ENCODE data around the gene PDIA4.

Gene PDIA4

DNA sequence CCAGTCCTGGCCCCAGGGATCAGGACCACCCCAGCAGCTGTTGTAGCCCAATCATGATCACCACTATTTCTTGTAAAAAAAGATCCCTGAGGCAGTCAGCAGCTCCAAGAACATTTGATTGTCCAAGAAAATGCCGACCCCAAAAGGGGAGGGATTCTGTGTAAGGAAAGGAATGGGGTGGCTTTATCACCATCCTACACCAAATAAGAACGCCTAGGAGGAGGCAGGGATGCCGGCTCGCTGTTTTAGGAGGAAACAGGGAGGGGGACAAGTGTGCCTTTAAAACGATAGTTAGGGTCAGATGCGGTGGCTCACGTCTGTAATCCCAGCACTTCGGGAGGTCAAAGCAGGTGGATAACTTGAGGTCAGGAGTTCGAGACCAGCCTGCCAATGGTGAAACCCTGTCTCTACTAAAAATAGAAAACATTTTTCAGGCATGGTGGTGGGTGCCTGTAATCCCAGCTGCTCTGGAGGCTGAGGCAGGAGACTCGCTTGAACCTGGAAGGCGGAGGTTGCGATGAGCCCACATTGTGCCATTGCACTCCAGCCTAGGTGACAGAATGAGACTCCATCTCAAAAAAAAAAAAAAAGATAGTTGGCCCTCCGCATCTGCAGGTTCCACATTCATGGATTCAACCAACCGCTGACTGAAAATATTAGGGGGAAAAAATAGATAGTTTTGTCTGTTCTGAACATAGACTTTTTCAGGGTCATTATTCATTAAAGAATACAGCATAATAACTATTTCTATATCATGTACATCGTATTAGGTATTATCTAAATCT lies 63.6 kb downstream of the PDIA4 start:
- H3K36me3 ChIP-seq (ENCODE audit: control insufficient read depth, insufficient read depth, low read length) = no peaks in the 10 kb centered on the region
- H3K9ac ChIP-seq (ENCODE audit: low read depth, low read length) = no peak overlapping the region
- H3K4me1 ChIP-seq (ENCODE audit: control insufficient read depth, insufficient read depth, low read length) = 0 out of 2 replicates have a peak, but pooled peaks cover 3% of the 10 kb centered on the region
- H3K9me3 ChIP-seq (ENCODE audit: control insufficient read depth, insufficient read depth, low read length) = no peaks in the 10 kb centered on the region
- H3K27ac ChIP-seq (ENCODE audit: low read depth, low read length) = no peak overlapping the region
- H3K27me3 ChIP-seq (ENCODE audit: control insufficient read depth, insufficient read depth, low read length) = no peaks in the 10 kb centered on the region
- H3K4me3 ChIP-seq (ENCODE audit: low read depth, low read length) = no peak overlapping the region

DNA sequence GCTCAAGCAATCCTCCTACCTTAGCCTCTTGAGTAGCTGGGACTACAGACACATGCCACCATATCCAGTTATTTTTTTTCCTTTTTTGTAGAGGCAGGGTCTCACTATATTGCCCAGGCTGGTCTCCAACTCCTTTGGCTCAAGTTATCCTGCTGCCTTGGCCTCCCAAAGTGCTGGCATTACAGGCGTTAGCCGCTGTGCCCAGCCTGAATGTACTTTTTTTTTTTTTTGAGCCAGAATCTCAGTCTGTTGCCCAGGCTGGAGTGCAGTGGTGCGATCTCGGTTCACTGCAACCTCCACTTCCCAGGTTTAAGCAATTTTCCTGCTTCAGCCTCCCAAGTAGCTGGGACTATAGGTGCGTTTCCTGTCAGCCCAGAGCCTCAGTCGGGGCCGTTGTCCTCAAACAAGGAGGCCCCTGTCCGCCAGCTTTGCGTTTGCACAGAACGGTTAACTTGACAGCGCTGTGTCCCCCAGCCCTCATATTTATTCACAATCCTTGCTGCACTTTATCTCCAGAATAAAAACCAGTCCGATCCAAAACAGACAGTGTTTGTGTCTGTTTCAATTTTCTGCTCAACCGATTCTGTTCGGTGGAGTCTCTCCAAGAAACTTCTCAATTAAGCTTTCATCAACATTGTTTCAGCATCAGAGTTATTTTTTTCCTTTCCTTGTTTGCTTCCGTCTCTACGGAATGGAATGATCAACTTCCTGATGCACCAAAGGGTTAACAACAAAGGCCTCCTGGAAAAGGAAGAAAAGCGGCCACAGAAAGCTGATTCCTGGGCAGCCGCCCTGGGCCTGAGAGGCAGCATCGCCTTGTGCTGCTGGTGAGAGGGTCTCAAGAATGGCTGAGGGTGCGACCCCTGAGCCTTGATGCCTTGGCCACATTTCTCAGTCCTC lies 64.5 kb downstream of the PDIA4 start:
- no peak overlapping the region for H3K9ac ChIP-seq (ENCODE audit: low read depth, low read length)
- no peaks in the 10 kb centered on the region for H3K9me3 ChIP-seq (ENCODE audit: control insufficient read depth, insufficient read depth, low read length)
- no peak overlapping the region for H3K4me3 ChIP-seq (ENCODE audit: low read depth, low read length)
- no peaks in the 10 kb centered on the region for H3K27me3 ChIP-seq (ENCODE audit: control insufficient read depth, insufficient read depth, low read length)
- 0 out of 2 replicates have a peak, but pooled peaks cover 3% of the 10 kb centered on the region for H3K4me1 ChIP-seq (ENCODE audit: control insufficient read depth, insufficient read depth, low read length)
- no peaks in the 10 kb centered on the region for H3K36me3 ChIP-seq (ENCODE audit: control insufficient read depth, insufficient read depth, low read length)
- H3K27ac ChIP-seq (ENCODE audit: low read depth, low read length) = no peak overlapping the region

DNA sequence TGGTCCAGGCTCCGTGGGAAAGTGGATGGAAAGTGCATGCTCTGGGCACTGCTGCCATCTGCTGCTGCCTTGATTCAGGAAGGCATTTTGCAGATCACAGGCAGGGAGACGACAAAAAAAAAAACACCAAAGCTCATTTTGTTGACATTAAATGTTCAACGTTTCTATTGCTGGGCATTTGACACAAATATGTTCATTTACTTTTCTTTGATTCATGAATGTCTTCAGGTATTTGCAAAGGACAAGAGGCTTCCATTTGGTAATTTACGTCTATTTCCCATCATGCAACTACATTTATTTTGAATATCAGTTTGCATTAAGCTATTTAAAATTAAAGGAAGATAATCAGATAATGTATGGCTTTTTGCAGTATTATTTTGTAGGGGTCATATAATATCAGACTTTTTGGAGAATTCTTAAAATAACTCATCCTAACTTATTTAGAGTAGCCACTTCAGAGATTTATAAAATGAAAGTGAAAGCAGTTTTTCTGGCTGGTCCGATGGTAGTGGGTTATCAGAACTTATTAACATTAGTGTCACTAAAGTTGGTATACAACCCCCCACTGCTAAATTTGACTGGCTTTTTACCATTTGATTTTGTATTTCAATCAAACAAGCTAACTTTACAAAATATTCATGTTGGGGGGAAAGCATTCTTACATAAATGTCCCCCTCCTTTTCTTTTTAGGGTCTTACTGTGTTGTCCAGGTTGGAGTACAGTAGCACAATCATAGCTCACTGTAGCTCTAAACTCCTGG lies 65.3 kb downstream of the PDIA4 start:
- no peak overlapping the region for H3K27ac ChIP-seq (ENCODE audit: low read depth, low read length)
- H3K9ac ChIP-seq (ENCODE audit: low read depth, low read length) = peak overlapping the region; percentile 76
- H3K9me3 ChIP-seq (ENCODE audit: control insufficient read depth, insufficient read depth, low read length) = no peaks in the 10 kb centered on the region
- no peaks in the 10 kb centered on the region for H3K36me3 ChIP-seq (ENCODE audit: control insufficient read depth, insufficient read depth, low read length)
- 0 out of 2 replicates have a peak, but pooled peaks cover 3% of the 10 kb centered on the region for H3K4me1 ChIP-seq (ENCODE audit: control insufficient read depth, insufficient read depth, low read length)
- H3K27me3 ChIP-seq (ENCODE audit: control insufficient read depth, insufficient read depth, low read length) = no peaks in the 10 kb centered on the region
- peak overlapping the region; percentile 77 for H3K4me3 ChIP-seq (ENCODE audit: low read depth, low read length)

DNA sequence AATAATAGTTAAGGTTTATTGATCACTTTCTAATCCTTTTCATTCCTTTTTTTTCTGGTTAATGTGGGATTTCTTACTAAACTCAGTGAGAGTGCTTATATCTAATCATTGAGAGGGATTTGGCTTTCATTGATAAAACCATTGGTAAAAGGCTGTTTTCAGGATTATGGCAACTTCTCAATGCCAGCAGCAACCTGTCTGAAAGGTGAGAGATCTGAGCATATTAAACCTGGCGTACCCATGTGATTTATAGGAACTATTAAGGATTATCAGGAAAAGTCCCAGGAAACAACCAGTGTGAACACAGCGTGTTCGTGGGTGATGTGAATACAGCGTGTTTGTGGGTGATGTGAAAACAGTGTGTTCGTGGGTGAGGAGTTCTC lies 65.9 kb downstream of the PDIA4 start:
- no peaks in the 10 kb centered on the region for H3K27me3 ChIP-seq (ENCODE audit: control insufficient read depth, insufficient read depth, low read length)
- H3K4me3 ChIP-seq (ENCODE audit: low read depth, low read length) = peak overlapping the region; percentile 77
- no peak overlapping the region for H3K9ac ChIP-seq (ENCODE audit: low read depth, low read length)
- H3K4me1 ChIP-seq (ENCODE audit: control insufficient read depth, insufficient read depth, low read length) = 0 out of 2 replicates have a peak, but pooled peaks cover 3% of the 10 kb centered on the region
- H3K36me3 ChIP-seq (ENCODE audit: control insufficient read depth, insufficient read depth, low read length) = no peaks in the 10 kb centered on the region
- H3K9me3 ChIP-seq (ENCODE audit: control insufficient read depth, insufficient read depth, low read length) = no peaks in the 10 kb centered on the region
- no peak overlapping the region for H3K27ac ChIP-seq (ENCODE audit: low read depth, low read length)

DNA sequence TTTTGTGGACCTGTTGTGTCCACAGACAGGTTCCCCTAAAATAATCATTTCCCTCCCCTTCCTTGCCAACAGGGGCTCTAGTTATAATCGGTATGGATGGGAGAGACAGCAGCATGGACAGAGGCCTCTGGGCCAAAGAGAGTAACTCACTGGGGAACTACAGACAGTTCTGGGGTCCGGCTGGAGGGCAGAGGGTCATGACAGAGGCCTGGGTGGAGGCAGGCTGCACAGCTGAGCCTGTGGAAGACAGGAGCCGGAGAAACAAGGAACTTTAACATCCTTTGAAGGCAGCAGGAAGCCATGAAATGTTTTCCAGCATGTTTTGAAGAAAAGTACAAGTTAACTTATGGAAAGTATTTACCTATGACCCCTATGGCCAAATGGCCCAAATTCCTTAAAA lies 68.6 kb downstream of the PDIA4 start:
- Histone ChIP-seq H3K27ac (ENCODE audit: low read depth, low read length) (no peak overlapping the region), H3K36me3 (ENCODE audit: control insufficient read depth, insufficient read depth, low read length) (no peaks in the 10 kb centered on the region), H3K4me1 (ENCODE audit: control insufficient read depth, insufficient read depth, low read length) (0 out of 2 replicates have a peak, but pooled peaks cover 3% of the 10 kb centered on the region), H3K27me3 (ENCODE audit: control insufficient read depth, insufficient read depth, low read length) (no peaks in the 10 kb centered on the region), H3K4me3 (ENCODE audit: low read depth, low read length) (no peak overlapping the region), H3K9me3 (ENCODE audit: control insufficient read depth, insufficient read depth, low read length) (no peaks in the 10 kb centered on the region), H3K9ac (ENCODE audit: low read depth, low read length) (no peak overlapping the region)

DNA sequence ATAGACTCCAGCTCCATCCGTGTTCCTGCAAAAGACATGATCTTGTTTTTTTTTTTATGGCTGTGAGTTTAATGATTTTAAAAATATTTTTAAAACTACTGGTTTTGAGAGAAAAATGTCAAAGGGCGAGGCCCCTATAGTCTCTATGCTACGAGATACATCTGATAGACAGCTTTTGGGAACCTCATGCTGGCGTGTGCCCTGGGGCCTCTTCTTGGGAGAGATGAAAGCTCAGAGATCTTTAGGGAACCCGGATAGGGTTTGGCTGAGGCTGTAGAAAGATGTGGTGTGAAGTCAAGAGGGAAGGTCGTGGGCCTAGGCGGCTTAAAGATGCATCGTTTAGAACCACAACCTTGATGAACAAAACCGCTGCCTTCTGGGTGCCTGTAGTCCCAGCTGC lies 70.2 kb downstream of the PDIA4 start:
- H3K9me3 ChIP-seq (ENCODE audit: control insufficient read depth, insufficient read depth, low read length) = no peaks in the 10 kb centered on the region

DNA sequence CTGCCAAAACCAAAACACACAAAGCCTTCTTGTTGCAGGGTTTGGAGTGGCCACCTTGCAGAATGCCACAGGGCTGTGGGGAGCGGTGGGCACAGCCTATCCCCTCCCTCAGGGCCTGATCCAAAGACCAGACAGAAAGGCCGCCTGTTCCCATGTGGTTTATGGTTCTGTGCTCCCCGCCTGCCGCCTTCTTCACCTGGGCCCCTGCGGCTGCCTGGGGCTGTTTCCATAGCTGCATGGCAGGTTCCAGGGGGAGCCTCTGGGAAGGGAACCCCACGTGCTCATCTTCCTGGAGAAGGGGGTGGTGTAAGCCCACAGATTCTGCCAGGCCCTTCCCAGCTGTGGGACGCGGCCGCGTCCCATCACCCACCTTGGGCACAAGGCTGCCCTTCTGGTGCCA lies 73.5 kb downstream of the PDIA4 start:
- Histone ChIP-seq H3K27me3 (ENCODE audit: control insufficient read depth, insufficient read depth, low read length) (no peaks in the 10 kb centered on the region), H3K9me3 (ENCODE audit: control insufficient read depth, insufficient read depth, low read length) (no peaks in the 10 kb centered on the region), H3K36me3 (ENCODE audit: control insufficient read depth, insufficient read depth, low read length) (no peaks in the 10 kb centered on the region), H3K9ac (ENCODE audit: low read depth, low read length) (no peak overlapping the region), H3K4me1 (ENCODE audit: control insufficient read depth, insufficient read depth, low read length) (no peaks in the 10 kb centered on the region), H3K27ac (ENCODE audit: low read depth, low read length) (no peak overlapping the region), H3K4me3 (ENCODE audit: low read depth, low read length) (no peak overlapping the region)

More for the DNA sequence above, 70.2 kb downstream of the PDIA4 start:
- Histone ChIP-seq H3K27ac (ENCODE audit: low read depth, low read length) (no peak overlapping the region), H3K27me3 (ENCODE audit: control insufficient read depth, insufficient read depth, low read length) (no peaks in the 10 kb centered on the region), H3K4me3 (ENCODE audit: low read depth, low read length) (no peak overlapping the region), H3K9ac (ENCODE audit: low read depth, low read length) (no peak overlapping the region), H3K36me3 (ENCODE audit: control insufficient read depth, insufficient read depth, low read length) (no peaks in the 10 kb centered on the region), H3K4me1 (ENCODE audit: control insufficient read depth, insufficient read depth, low read length) (no peaks in the 10 kb centered on the region)

DNA sequence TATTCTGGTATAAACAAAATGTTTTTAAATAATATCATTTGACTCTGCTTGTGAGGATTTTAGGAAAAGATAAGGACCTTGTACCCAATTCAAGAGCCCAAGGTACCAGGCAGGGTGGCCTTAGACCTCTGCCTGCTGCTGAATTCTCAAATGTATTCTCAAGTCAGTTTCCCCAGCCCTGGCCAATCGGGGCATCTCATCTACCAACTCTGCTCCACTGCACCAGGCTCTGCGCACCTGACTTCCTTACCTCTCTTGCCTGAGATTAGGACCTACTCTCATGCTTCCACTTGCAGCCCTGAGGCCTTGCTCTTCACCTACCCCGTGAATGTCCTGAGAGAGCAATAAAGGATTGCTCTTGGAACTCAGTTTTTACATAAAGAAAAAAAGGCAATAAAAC lies 74.6 kb downstream of the PDIA4 start:
- H3K9me3 ChIP-seq (ENCODE audit: control insufficient read depth, insufficient read depth, low read length) = no peaks in the 10 kb centered on the region
- H3K36me3 ChIP-seq (ENCODE audit: control insufficient read depth, insufficient read depth, low read length) = no peaks in the 10 kb centered on the region
- H3K4me3 ChIP-seq (ENCODE audit: low read depth, low read length) = no peak overlapping the region
- no peak overlapping the region for H3K9ac ChIP-seq (ENCODE audit: low read depth, low read length)
- H3K27me3 ChIP-seq (ENCODE audit: control insufficient read depth, insufficient read depth, low read length) = no peaks in the 10 kb centered on the region
- no peak overlapping the region for H3K27ac ChIP-seq (ENCODE audit: low read depth, low read length)
- no peaks in the 10 kb centered on the region for H3K4me1 ChIP-seq (ENCODE audit: control insufficient read depth, insufficient read depth, low read length)
